ENCODE results near the gene TUFT1.

GRCh38 chr1:151612501-151613281, 72.6 kb downstream of the TUFT1 start:
- TF ChIP-seq CTCF (conservative IDR thresholded peaks at IDR 0.05; ENCODE audit: low read depth, low read length) (no peak), EZH2 (IDR thresholded peaks at IDR 0.05; ENCODE audit: borderline replicate concordance, low read depth, low read length, poor library complexity, severe bottlenecking) (no peak)

All from A673 (cell line).